Mesothelial cell of epicardium (in vitro differentiated cells): ENCODE data around the gene TRAFD1. TPM values are rescaled to one million over a fixed set of nuclear protein-coding genes. Genes with fewer than 3 reads are reported as not detected.
A peak's percentile ranks its signal among the peaks of the same experiment; 100 is the strongest.
"Not testable (repeated sequence)": the region's sequence is repeated elsewhere in the genome, so short reads cannot be mapped to it uniquely, and the experiment has no call there.

Experiments
- DNase-seq, 2 experiments: peaks; one replicate each; pipeline ENCODE4 v3.0.0; 2021; ENCODE audit warnings: low spot score in 2 of 2; ENCODE audit not compliant: unreplicated experiment in 2 of 2
- H3K27ac Mint-ChIP-seq: 2 replicates; pipeline ENCODE4 v1.8.0; 2021; ENCODE audit warnings: mixed read lengths
- H3K27me3 Mint-ChIP-seq: 2 replicates; pipeline ENCODE4 v1.8.0; 2021; ENCODE audit warnings: low read depth, mixed read lengths
- H3K36me3 Mint-ChIP-seq: 2 replicates; pipeline ENCODE4 v1.8.0; 2021; ENCODE audit warnings: mixed read lengths
- H3K4me1 Mint-ChIP-seq: 2 replicates; pipeline ENCODE4 v1.8.0; 2021; ENCODE audit warnings: mixed read lengths
- H3K4me3 Mint-ChIP-seq: 2 replicates; pipeline ENCODE4 v1.8.0; 2021; ENCODE audit warnings: mild to moderate bottlenecking, moderate library complexity, mixed read lengths
- H3K9me3 Mint-ChIP-seq: 2 replicates; pipeline ENCODE4 v1.8.0; 2021; ENCODE audit warnings: mixed read lengths
- CTCF ChIP-seq: fragments of 200-600 bp; sonication (generic); IDR thresholded peaks from one replicate; pipeline ENCODE4 v1.5.0; 2021; ENCODE audit warnings: antibody characterized with exemption; ENCODE audit not compliant: unreplicated experiment
- total RNA-seq: library from RNA; stranded (reverse); gene quantifications from 3 replicates; pipeline ENCODE4 v1.2.1, GENCODE V29; 2021

The TRAFD1 gene
- total RNA-seq, 1 donor from 2014 or later: 36.5 TPM

- no peak for TF ChIP-seq CTCF
- Mint-ChIP-seq H3K36me3 (peaks cover 15% of the 10 kb centered on the region), H3K4me3 (no peak overlapping the region), H3K27ac (no peak overlapping the region), H3K4me1 (peaks cover 23% of the 10 kb centered on the region), H3K9me3 (no peaks in the 10 kb centered on the region), H3K27me3 (no peaks in the 10 kb centered on the region)
- DNase-seq: no peak
Measured at GRCh38 chr12:112103758-112104503, 21.4 kb upstream of the TRAFD1 start.

GRCh38 chr12:112105891-112106290 is 19.5 kb upstream of the TRAFD1 start:
- DNase-seq: no peak
- Mint-ChIP-seq H3K27ac (peak overlapping the region; percentile 1), H3K9me3 (no peaks in the 10 kb centered on the region)

GRCh38 chr12:112107306-112108201 is 17.8 kb upstream of the TRAFD1 start:
- Mint-ChIP-seq H3K9me3 (no peaks in the 10 kb centered on the region), H3K4me1 (peaks cover 25% of the 10 kb centered on the region), H3K27ac (peak overlapping the region; percentile 95), H3K27me3 (no peaks in the 10 kb centered on the region), H3K4me3 (peak overlapping the region; percentile 98), H3K36me3 (no peaks in the 10 kb centered on the region)
- peak in 1 of 2 experiments; percentile 42 for DNase-seq
- TF ChIP-seq CTCF: no peak

More at GRCh38 chr12:112105891-112106290, 19.5 kb upstream of the TRAFD1 start:
- Mint-ChIP-seq H3K4me3 (no peak overlapping the region), H3K36me3 (peaks cover 5% of the 10 kb centered on the region), H3K27me3 (no peaks in the 10 kb centered on the region), H3K4me1 (peaks cover 25% of the 10 kb centered on the region)
- TF ChIP-seq CTCF: no peak

- Mint-ChIP-seq H3K9me3 (no peaks in the 10 kb centered on the region), H3K4me1 (peaks cover 25% of the 10 kb centered on the region)
- no peak for TF ChIP-seq CTCF
Measured at GRCh38 chr12:112108202-112109079, 16.9 kb upstream of the TRAFD1 start, which contains the start of gene NAA25. NAA25 (minus strand) TSS chr12:112108783; CDS start chr12:112108773, 10 bp downstream.

GRCh38 chr12:112110787-112111662 is 14.3 kb upstream of the TRAFD1 start:
- not testable (repeated sequence) for H3K9me3 Mint-ChIP-seq, DNase-seq, H3K36me3 Mint-ChIP-seq, H3K27me3 Mint-ChIP-seq, H3K4me3 Mint-ChIP-seq
- peak overlapping the region; percentile 20 for H3K27ac Mint-ChIP-seq
- H3K4me1 Mint-ChIP-seq: peaks cover 19% of the 10 kb centered on the region

More at GRCh38 chr12:112108202-112109079, 16.9 kb upstream of the TRAFD1 start, which contains the start of gene NAA25:
- Mint-ChIP-seq H3K27ac (peak within 1 kb of the TSS; percentile 98), H3K36me3 (no peaks in the 10 kb centered on the region), H3K27me3 (no peaks in the 10 kb centered on the region), H3K4me3 (peak within 1 kb of the TSS; percentile 98)
- peak; percentile 85 to 88 for DNase-seq
